ENCODE measurements around the gene FYCO1.

Gene FYCO1

GRCh38 chr3:45885979-45886705 lies 109.5 kb downstream of the FYCO1 start, which contains the start of gene CCR9:
CCR9 (plus strand) TSS chr3:45886543; CDS start chr3:45894934, 8,391 bp downstream.
- no peak for DNase-seq (ENCODE audit: low read depth)

GRCh38 chr3:45884368-45885201 lies 111.0 kb downstream of the FYCO1 start:
- no peak for DNase-seq (ENCODE audit: low read depth)

- DNase-seq (ENCODE audit: low read depth), result no peak
These were observed 114.3 kb downstream of the FYCO1 start for GRCh38 chr3:45881078-45882022.

- no peak for DNase-seq (ENCODE audit: low read depth)
These were observed 114.9 kb downstream of the FYCO1 start for GRCh38 chr3:45880725-45881077.

GRCh38 chr3:45878124-45878523 lies 117.5 kb downstream of the FYCO1 start:
- DNase-seq (ENCODE audit: low read depth), result no peak

GRCh38 chr3:45874677-45875346 lies 120.8 kb downstream of the FYCO1 start:
- DNase-seq (ENCODE audit: low read depth), result no peak

- DNase-seq (ENCODE audit: low read depth), result no peak
These were observed 122.0 kb downstream of the FYCO1 start for GRCh38 chr3:45873638-45874037.

GRCh38 chr3:45873036-45873435 lies 122.6 kb downstream of the FYCO1 start:
- no peak for DNase-seq (ENCODE audit: low read depth)

GRCh38 chr3:45872569-45872968 lies 123.1 kb downstream of the FYCO1 start:
- no peak for DNase-seq (ENCODE audit: low read depth)

- no peak for DNase-seq (ENCODE audit: low read depth)
These were observed 123.8 kb downstream of the FYCO1 start for GRCh38 chr3:45871780-45872179.

- DNase-seq (ENCODE audit: low read depth), result no peak
These were observed 125.5 kb downstream of the FYCO1 start for GRCh38 chr3:45870099-45870498.

- DNase-seq (ENCODE audit: low read depth), result no peak
These were observed 126.0 kb downstream of the FYCO1 start for GRCh38 chr3:45869638-45870037.

GRCh38 chr3:45868650-45869049 lies 127.0 kb downstream of the FYCO1 start:
- DNase-seq (ENCODE audit: low read depth), result no peak

- DNase-seq (ENCODE audit: low read depth), result no peak
These were observed 127.4 kb downstream of the FYCO1 start for GRCh38 chr3:45868213-45868612.

Measured in HS-27A (cell line).